Activated T-helper 1 cell treated with Interleukin-2 at 50 U/mL for 16 hours (primary cell): ENCODE results near the gene ABLIM2.

Experiments used
- DNase-seq: peaks from one replicate; pipeline ENCODE4 v3.0.0-alpha.2; 2020; ENCODE audit warnings: low read depth

ABLIM2 gene

GRCh38 chr4:8001564-8002355 lies 156.9 kb downstream of the ABLIM2 start:
- no peak for DNase-seq

DNA sequence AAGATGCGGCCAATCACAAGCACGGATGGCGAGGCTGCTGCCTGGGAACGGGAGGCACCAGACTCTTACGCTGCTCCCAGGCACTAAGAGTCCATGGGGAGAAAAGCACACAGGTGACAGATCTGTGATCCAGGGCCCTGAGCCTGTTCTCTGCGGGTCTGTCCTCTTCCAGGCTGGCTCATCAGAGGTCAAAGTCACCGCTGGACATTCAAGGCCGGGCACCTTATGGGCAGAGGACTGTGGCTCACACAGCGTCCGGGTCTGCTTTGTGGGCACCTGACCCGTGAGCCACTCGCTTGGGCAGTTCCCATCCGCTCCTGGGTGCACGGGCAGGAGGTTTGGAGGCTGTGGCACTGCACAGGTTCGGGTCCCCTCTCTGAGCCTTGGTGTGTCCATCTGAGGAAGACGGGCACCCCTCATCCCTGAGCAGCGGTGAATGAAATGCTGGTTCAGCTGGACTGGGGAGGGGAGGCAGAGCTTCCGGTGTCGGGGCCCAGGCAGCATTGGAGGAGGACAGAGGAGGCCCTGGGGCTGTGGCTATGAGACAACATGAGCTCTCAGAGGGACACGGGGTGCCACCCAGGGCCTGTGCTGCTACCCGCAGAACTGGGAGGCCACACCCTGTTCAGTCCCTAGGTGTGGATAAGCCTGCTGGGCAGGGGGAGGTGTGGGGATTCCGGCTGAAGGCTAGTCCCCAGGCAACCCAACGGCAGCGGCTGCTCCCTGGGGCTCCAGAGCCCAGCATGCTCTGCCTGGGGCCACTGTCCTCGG lies 157.7 kb downstream of the ABLIM2 start:
- no peak for DNase-seq

GRCh38 chr4:8000247-8000646 lies 158.4 kb downstream of the ABLIM2 start:
- DNase-seq = no peak

- DNase-seq = no peak
Observed at GRCh38 chr4:7999695-8000094, 158.9 kb downstream of the ABLIM2 start.

DNA sequence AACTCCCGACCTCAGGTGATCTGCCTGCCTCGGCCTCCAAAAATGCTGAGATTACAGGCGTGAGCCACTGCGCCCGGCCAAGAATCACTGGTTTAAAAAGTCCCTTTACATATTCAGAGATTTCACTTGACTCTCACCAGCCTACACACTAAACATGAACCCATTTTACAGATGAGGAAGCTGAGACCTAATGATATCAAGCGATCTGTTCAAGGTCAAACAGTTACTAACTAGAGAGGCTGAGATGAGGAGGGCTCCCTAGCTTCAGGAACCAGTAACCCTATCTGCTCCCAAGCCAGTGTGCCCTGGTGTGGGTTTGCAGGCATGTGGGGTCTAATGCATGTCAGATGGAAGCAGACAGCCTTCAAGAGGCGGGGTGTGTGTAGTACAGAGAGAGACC lies 159.3 kb downstream of the ABLIM2 start:
- no peak for DNase-seq

DNA sequence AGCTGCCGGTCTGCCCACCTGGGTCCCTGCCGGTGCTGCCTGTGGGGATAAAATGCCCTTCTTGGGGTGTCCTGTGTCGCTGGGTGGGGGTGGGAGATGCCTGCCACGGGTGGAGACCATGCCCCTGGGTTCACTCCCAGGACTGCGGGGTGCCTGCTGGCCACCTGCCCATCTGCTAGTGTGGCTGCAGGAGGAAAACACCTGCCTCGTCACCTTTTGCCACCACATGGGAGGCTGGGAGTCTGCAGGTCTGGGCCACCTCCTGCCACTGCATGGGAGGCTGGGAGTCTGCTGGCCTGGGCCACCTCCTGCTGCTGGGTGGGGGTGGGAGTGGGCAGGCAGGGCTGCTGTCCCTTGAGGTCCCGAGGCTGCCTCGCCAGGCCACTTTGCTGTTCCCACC lies 160.2 kb downstream of the ABLIM2 start:
- no peak for DNase-seq

- DNase-seq = no peak
Observed at GRCh38 chr4:7995866-7996265, 162.7 kb downstream of the ABLIM2 start.

DNA sequence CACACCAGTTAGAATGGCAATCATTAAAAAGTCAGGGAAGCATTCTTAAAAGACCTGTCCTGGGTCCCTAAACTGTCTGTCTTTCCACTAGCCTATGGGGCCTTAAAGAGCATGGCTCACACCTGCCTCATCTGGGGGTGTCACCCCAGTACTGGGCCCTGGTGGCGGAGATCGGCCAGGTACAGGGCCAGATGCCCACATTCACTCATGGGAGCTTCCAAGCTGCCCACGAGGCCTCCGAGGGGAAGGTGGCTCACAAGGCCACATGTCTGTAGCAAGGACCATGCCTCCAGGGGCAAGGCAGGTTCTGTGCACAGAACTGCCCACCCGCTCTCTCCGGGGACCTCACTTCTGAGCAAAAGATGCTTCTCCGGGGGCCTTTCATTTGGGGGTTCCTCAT lies 163.5 kb downstream of the ABLIM2 start:
- DNase-seq = no peak

- no peak for DNase-seq
Observed at GRCh38 chr4:7993671-7994070, 164.9 kb downstream of the ABLIM2 start.

DNA sequence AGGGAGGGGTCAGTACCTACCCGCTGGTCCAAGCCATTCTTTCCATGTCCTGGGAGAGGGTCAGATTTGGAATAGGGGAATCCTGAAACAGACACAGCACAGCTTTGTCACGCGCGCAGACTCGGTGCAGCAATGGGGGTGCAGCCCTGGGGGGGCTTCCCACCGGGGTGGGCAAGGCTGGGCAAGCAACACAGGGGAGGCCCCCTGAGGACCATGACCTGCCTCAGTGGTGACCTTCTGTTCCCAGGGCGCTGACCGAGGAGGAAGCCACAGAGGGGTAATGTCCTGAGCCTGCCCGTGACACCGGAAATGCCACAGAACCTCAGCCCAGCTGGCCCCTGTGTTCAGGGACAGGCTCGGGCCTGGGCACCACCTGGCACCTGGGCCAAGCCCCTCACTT lies 165.8 kb downstream of the ABLIM2 start:
- no peak for DNase-seq

GRCh38 chr4:7990807-7991459 lies 167.7 kb downstream of the ABLIM2 start:
- DNase-seq = no peak

GRCh38 chr4:7989654-7990053 lies 169.0 kb downstream of the ABLIM2 start:
- no peak for DNase-seq

DNA sequence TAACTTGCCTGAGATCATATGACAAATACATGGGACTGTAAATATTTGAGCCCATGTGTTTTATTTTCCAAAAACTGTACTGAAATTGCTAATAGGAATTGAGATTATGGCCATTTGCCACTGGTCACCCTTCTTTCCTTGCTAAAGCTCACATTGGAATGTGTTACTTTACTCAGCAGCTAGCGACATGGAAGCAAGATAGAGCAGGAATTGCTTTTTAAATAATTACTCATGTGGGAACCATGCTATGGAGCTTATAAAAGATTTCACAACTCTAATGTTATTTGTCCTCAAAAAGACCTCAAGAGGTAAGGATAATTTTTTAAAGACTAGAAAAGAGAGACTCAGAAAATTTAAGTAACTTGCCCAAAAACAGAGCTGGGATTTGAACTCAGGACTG lies 170.2 kb downstream of the ABLIM2 start:
- DNase-seq = no peak

DNA sequence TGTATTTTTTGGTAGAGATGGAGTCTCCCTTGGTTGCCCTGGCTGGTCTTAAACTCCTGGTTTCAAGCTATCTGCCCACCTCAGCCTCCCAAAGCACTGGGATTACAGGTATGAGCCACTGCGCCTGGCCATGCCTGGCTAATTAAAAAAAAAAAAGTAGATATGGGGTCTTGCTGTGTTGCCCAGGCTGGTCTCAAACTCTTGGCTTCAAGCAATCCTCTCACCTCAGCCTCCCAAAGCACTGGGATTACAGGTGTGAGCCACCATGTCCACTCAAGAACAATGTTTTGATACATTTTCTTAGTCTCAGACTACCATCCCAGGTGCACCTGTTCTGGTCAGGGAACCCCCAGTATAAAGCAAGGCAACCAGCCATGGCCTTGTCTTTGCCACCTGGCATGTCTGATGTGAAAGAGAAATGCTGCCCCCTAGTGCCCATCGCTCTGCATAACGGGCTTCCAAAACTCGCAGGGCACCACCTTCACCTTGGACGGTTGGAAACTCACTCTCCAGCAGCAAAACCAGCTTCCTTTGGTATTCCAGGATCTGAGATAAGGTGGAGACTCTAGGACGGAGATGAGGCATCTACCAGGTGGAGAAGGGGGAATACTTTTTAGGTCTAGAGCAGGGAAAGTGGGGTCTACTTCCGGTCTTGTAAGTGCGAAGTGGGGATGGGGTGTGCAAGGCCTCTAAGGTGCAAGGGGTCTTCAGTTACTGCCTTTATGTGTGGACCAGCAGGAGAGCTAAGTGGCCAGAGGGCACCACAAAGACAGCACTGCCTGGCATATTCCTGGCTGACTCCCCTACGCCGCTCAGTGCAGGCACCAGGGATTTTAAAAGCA lies 171.2 kb downstream of the ABLIM2 start:
- peak; percentile 56 for DNase-seq

DNA sequence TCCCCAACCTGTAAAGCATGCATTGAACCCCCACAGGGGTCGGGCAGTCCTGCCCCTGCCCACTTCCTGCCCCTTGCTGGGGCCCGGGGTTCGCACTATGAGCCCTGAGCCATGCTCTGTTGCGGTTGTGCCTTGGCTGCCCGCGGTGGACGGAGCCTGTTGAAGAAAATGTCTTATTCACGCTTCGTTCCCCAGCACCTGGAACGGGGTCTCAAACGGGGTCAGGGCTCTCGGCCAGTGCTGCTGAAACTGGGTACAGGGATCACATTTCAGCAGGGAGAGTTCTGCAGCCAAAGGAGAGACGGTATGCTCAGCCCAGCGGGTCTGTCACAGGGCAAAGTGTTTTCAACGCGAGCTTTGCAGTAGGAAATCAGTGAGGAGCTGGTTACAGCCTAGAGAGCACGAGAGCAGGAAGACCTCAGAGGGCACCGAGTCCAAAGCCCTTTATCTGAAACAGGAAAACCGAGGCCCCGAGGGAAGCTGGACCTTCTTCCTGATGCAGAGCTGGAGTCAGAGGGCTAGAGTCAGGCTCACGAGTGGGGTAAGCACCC lies 172.6 kb downstream of the ABLIM2 start:
- DNase-seq = no peak

DNA sequence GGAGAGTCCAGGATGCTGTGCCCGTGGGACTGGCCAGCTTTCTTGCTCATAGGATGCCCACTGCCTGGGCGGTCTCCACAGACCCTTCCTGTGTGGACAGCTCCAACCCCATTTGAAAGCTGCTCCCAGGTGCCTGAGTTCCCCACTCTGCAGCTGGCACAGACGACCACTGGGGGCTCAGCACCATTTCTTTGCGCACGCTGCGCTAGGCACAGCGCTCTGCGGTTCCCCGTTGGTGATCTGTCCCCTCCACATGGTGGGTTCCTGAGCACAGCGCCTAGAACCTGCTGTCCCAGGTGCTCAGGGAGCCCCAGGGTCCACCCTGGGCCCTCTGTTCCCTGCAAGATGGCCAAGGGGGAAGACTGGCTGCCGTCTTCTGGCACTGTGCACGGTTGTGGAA lies 173.5 kb downstream of the ABLIM2 start:
- no peak for DNase-seq

DNA sequence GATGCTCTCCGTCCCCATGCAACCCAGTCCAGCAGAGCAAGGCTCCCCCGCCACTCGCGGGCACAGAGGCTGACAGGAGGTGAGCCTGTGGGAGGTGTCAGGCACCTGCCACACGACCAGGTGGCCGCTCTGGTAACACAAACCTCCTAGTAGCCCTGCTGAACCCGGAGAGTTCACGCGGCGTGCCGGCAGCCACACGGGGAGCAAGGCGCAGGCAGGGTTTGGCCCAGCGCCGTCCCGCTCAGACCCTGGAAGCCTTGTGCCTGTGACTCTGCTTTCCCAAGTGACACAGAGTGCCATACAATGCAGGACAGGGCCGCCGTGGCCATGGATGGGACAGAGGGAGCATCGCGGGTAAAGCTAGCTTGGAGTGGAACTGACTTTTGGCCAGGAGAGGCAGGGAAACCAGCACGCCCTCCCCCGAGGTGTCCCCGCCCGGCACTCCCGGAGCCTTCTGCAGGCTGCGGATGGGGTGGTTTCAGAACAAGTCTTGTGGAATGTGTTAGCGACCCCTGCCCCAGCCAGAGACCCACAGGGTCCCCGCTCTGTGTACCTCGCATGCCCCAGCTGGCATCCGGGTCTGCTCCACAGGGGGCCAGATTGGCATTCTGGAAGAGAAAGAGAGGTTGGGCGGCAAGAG lies 174.2 kb downstream of the ABLIM2 start:
- DNase-seq = no peak

GRCh38 chr4:7983296-7983695 lies 175.3 kb downstream of the ABLIM2 start:
- DNase-seq = no peak

- DNase-seq = no peak
Observed at GRCh38 chr4:7981738-7982394, 176.7 kb downstream of the ABLIM2 start.

DNA sequence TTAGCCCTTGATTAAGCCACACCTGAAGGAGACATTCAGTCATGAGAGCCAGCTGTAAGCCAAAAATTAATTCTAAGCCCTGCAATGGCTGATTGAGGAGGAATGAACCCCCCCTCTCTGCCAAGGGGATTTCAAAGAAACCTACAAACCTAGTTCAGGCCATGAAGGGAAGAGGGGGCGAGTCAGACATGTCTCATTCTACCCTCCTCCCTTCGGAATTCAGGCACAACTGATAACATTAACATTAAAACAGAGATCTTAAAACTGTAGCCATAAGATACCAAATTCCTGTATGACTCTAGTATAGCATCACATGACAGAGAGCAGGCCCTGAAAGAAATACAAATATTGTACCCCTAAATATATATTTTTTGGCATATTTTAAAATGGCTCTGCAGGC lies 178.6 kb downstream of the ABLIM2 start:
- no peak for DNase-seq

DNA sequence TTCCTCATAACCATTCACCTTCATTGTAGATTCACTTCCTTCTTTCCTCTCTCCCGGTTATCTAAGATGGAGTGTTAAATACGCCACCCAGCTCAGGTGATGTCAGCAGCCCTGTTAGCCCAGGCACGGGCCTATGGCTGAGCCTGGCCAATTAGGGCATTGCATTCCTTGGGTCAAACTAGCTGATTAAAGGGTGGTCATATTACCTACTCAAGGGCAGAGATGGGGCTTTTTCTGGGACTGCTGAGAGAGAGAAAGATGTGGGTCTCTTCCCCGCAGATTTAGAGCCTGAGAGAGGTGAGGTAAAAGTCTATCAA lies 179.0 kb downstream of the ABLIM2 start:
- DNase-seq = no peak
